IPS-18c (cell line): ENCODE results near the gene HYCC1.
"Not testable (repeated sequence)": the region's sequence is repeated elsewhere in the genome, so short reads cannot be mapped to it uniquely, and the experiment has no call there.

Experiments
- H3K4me3 ChIP-seq: 2 replicates; pipeline ENCODE4 v1.7.0; 2013; ENCODE audit warnings: low read depth, mild to moderate bottlenecking, low read length, moderate library complexity; ENCODE audit not compliant: insufficient read depth
- H3K9me3 ChIP-seq: one replicate; pipeline ENCODE4 v1.6.1; 2013; ENCODE audit warnings: mild to moderate bottlenecking, low read length, moderate library complexity; ENCODE audit not compliant: control insufficient read depth, insufficient read depth

HYCC1 gene

DNA sequence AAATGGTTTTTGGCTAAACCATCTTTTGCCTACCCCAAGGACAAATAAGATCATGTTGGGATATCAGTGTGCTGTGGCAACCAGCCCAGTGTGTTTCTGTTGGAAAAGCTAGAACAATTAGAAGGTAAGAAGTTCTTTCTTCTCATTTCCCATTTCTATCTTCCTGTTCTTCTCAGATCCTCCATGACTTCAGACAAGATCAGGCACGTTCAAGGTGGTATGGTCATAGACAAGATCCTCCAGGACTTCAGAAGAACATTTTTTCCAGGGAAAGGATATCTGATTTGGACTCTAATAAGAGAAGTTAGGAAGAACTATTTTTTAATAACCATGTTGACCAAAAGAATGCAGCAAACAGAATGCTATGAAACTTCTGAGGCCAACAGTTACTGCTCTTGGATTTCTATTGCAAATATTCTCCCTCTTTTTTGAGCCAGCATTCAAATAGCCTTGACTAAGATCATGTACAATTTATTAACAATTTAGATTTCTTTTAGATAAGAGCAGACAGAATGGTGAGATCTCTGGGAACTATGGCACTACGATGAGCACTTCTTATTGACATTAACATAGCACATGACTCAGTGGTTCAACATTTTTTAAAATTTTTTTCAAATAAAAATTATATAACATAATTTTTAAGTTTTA lies 15.9 kb downstream of the HYCC1 start:
- Histone ChIP-seq H3K4me3 (no peak overlapping the region), H3K9me3 (no peaks in the 10 kb centered on the region)

DNA sequence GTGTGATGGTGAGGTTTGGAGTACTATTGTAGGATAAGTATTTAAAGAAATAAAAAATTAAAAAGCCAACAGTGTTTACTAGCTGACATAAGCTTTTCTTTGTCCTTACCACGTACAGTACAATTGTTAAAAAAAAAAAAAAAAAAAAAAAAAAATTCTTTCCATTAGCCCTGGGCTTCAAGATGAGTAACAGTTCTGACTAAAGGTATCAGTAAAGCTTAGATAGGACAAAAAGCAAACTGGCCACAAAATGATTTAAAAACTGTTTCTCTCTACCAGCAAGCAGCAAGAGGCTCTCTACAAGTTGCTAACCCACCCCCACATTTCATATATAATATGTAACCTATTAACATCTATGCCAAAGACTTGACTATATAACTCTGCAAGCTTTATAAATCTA lies 17.5 kb downstream of the HYCC1 start:
- no peaks in the 10 kb centered on the region for H3K9me3 ChIP-seq
- no peak overlapping the region for H3K4me3 ChIP-seq

DNA sequence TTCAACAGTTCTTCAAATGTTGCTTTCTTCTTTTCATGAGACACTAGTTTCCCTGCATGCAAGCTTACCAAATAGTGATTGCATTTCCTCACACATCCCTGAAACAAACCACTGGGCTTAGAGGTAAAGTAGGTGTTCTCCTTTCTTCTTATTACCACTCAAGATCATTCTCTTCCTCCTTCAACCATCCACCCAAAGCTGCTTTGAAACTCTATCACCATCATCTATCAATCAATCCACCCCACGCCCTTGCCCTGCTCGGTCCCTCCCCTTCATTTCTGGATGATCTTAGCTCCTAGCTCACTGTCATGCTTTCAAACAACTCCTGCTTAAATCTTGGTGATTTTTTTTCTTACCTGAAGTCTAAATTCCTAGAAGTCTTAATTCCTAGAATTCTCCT lies 18.9 kb downstream of the HYCC1 start:
- Histone ChIP-seq H3K9me3 (no peaks in the 10 kb centered on the region), H3K4me3 (no peak overlapping the region)

DNA sequence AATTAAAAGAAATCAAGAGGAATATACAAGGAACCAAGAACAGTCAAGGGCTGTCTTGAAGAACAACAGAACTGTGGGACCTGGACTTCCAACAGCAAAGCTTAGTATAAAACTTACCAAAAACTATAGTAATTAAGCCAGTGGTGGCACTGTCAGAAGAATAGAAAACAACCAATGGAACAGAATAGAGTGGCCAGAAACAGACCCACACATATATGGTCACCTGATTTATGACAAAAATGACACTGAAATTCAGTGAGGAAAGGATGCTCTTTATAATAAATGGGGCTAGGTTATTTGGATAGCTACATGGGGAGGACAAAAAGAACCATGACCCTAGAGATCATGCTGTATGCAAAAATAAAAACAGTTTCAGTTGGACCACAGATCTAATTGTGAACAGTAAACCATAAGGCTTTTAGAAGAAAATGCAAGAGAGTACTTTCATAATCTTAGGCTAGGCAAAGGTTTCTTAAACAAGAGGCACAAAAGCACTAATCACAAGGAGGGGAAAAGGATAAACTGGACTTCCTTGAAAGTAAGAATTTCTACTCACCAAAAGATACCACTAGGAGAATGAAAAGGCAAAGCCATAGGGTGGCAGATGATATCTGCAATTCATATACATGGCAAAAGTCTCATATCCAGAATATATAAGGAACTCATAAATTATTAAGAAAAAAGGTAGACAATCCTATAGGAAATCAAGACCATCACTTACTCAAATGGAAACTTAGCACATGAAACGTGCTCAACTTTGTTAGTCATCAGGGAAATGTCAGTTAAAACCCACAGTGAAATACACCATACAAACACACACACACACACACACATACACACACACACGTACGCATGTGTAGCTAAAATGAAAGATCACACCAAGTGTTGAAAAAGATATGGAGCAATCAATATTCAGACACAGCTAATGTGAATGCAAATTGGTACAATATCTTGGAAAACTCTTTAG lies 20.8 kb downstream of the HYCC1 start:
- Histone ChIP-seq H3K4me3 (no peak overlapping the region), H3K9me3 (no peaks in the 10 kb centered on the region)

DNA sequence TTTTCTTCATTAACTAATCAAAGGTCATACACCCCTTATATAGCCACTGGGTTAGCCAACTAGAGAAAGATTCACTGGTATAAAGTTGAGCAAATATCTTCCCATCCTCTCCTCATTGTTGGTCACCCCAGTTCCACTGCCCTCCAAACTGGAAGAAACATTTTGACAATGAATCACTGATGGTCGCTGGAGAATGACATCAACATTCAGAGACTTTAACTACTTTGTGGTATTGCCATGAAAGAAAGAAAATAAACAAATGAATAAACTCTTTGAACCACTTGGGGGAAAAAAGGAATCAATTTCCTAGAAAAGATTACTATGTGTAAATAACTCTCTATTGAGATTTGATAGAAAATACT lies 23.4 kb downstream of the HYCC1 start:
- Histone ChIP-seq H3K4me3 (no peak overlapping the region), H3K9me3 (no peaks in the 10 kb centered on the region)

DNA sequence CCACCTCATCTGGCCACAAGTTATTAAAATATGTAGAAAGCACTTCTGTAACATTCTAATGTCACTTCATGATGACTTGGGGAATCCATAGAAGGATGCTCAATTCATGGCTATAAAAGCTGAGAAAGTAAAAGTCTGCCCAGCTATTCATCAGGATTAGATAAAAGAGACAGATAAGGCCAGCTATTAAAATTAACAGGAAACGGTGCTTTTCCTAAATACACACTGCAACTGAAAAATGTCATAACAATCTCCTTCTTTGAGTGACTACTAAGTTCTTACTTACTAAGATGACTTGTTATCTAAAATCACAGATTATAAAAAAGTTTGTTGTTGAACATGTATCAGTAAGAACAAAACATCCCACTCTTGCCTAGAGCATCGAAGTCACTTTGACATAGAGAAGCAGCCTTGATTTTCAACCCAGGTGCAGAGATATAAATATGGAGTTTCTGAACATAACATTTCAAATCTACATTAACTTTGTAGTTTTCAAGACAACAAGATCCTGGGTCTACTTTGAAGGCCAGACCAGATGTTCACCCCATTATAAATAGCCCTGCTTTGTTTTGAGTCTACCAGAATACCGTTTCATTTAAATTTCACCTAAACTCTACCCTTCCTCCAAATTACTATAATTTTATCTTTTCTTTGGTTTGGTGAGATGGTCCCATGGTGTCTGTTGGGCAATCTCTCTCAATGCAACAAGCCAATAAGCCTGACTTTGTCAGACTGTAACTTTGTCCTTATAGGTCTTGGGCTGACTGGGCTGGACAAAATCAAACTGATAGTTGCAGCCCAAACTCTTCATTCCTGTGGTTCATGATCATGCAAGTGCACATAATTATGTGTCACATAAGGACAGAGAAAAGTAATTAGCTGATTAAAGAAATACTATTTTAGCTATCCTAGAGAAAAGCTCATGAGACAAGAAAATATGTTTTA lies 24.0 kb downstream of the HYCC1 start:
- H3K9me3 ChIP-seq = no peaks in the 10 kb centered on the region
- no peak overlapping the region for H3K4me3 ChIP-seq

DNA sequence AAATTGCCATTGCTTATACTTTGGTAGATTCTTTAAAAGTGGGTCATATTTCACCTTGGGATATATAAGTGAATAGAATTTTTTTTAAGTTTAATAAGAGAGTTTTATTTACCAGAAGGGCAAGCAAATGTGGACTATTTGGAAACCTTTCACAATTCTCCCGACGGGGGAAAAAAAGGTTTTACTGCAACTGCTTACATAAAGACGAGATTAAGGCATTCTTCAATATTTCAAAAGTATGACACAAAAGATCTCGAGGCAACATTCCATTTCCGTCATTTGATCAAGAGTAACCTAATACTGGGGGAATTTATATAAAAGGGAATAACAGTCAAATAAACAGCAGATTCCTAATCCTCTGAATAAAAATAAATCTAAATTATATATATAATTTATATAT lies 28.5 kb downstream of the HYCC1 start:
- no peak overlapping the region for H3K4me3 ChIP-seq
- H3K9me3 ChIP-seq = no peaks in the 10 kb centered on the region

DNA sequence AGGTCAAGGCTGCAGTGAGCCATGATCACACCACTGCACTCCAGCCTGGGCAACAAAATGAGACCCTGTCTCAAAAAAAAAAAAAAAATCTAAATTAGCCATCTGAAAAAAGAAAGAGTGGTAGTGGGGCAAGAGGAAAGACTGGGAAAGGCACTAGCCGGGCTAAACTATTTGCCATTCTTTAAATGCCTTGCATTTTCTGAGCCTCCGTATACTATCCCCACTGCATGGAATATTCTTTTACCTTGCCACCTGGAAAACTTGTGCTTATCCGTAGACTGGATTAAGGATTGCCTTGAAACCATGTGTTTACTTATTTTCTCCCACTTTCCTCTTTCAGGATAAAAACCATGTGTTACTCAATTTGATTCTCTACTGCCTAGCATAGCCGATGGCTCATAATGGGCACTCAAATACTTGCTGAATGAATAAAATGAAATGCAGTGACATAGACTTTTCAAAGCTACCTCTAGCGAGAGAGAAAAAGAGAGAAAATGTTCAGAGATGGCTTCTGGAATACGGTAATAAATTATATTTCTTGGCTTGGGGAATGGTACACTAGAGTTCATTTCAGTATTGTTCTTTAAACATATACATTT lies 30.6 kb downstream of the HYCC1 start:
- Histone ChIP-seq H3K9me3 (no peaks in the 10 kb centered on the region), H3K4me3 (no peak overlapping the region)

DNA sequence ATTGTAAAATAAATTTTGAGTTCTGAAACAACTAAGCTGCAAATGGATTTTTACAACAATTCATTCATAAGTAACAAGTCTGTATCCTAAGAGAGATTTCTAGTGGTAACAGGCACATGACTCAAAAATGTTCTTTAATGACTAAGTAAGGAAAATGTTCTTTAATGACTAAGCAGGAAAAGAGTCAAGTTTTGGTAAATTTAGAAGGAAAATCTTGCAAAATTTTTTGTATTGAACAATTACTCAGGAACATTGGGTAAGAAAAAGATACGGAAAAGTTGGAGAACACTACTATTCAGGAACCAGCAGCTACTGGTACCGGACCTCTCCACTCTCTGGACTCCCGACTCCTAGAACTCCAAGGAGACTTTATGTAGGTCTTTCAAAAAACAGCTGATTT lies 33.5 kb downstream of the HYCC1 start:
- Histone ChIP-seq H3K9me3 (no peaks in the 10 kb centered on the region), H3K4me3 (no peak overlapping the region)

DNA sequence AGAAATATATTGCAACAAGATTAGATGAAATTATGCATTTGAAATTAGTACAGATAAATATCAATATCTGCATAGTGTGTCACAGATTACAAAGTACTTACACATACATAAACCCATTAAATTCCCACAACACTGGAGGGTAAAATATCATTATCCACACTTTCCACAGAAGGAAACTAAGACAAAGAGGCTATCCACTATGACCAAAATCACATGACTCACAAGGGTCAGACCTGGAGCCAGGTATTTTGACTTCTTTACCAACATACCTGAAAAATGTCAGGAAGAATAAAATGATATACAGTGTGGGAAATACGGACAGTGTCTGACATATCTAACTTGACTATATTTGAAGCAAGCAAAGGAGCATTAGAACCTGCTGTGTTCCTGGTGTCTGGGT lies 34.1 kb downstream of the HYCC1 start:
- no peak overlapping the region for H3K4me3 ChIP-seq

DNA sequence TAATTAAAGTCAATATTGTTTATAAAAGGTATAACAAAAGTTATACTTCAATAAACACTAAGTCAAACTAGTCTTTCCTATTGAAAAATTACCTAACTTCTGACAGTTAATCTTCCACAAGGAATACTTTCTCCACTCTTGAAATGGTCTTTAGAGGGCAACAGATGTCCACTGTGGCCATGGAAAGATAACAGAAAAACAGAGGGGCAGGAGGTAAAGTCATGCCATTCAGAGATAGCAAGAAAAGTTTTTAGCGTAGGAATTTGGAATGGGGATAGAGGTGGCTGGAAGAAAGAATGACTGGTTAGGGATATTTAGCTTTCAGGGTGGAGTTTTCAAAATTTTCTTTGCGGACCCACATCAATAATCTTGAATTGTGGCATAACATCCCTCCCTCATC lies 34.7 kb downstream of the HYCC1 start:
- Histone ChIP-seq H3K9me3 (no peaks in the 10 kb centered on the region), H3K4me3 (no peak overlapping the region)

More for the DNA sequence above, 34.1 kb downstream of the HYCC1 start:
- no peaks in the 10 kb centered on the region for H3K9me3 ChIP-seq

DNA sequence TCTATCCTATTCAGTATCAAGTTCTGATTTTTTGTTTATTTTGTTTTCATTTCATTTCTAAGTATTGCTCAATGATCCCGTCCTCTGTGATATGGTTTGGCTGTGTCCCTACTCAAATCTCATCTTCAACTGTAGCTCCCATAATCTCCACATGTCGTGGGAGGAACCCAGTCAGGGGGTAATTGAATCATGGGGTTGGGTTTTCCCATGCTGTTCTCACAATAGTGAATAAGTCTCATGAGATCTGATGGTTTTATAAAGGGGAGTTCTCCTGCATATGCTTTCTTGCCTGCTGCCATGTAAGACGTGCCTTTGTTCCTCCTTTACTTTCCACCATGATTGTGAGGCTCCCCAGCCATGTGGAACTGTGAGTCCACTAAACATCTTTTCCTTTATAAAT lies 39.3 kb downstream of the HYCC1 start:
- not testable (repeated sequence) for H3K4me3 ChIP-seq, H3K9me3 ChIP-seq

DNA sequence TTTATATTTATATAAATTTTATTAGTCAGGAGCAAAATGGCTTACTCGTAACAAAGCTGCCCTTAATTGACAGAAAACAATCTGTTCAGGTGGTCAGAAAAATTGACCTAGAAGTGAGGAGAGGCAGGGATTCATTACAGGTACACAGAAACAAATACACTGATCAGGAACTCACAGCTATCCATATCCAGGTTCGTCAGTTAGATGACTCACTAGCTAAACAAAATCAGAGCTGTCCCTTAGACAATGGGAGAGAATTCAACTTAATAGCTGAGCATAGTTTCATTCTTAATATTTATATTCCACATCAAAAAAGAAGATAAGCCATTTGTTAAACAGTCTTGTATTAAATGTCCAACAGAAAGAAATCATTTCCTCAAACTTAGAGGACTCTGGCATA lies 41.7 kb downstream of the HYCC1 start:
- no peak overlapping the region for H3K4me3 ChIP-seq
- H3K9me3 ChIP-seq = no peaks in the 10 kb centered on the region

DNA sequence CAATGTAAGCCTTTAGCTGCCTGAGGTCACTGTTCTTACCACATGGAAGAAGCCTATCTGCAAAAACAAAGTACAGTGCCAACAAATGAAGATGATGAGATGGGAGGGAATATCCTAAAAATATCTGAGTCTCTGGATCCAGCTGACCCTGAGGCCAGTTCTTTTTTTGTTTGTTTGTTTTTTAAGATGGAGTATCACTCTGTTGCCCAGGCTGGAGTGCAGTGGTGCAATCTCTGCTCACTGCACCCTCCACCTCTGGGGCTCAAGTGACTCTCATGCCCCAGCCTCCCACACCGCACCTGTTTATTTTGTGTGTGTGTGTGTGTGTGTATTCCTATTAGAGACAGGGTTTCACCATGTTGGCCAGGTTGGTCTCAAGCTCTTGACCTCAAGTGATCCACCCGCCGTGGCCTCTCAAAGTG lies 44.9 kb downstream of the HYCC1 start:
- no peak overlapping the region for H3K4me3 ChIP-seq
- no peaks in the 10 kb centered on the region for H3K9me3 ChIP-seq
